ENCODE data around the gene GSTO1. TPM values are rescaled to one million over a fixed set of nuclear protein-coding genes. Genes with fewer than 3 reads are reported as not detected.

The GSTO1 gene
- polyA plus RNA-seq, 1 donor = 229 TPM

GRCh38 chr10:104301907-104302690 is 47.4 kb downstream of the GSTO1 start:
- no peaks in the 10 kb centered on the region for H3K36me3 ChIP-seq (ENCODE audit: control insufficient read depth, insufficient read depth, low read length)
- H3K9me3 ChIP-seq (ENCODE audit: control insufficient read depth, low read depth, low read length) = no peaks in the 10 kb centered on the region
- H3K27me3 ChIP-seq (ENCODE audit: control insufficient read depth, insufficient read depth, low read length) = no peaks in the 10 kb centered on the region
- no CpG with 5 or more reads among the region's 3 CpGs for WGBS (ENCODE audit: insufficient coverage, low lambda C conversion rate)
- H3K4me3 ChIP-seq (ENCODE audit: low read length) = no peak overlapping the region
- peaks cover 4% of the 10 kb centered on the region for H3K4me1 ChIP-seq (ENCODE audit: control insufficient read depth, insufficient read depth, low read length)
- no peak for DNase-seq
- H3K27ac ChIP-seq (ENCODE audit: low read length) = no peak overlapping the region

GRCh38 chr10:104303594-104304355 is 49.1 kb downstream of the GSTO1 start:
- no peak for DNase-seq
- H3K27me3 ChIP-seq (ENCODE audit: control insufficient read depth, insufficient read depth, low read length) = no peaks in the 10 kb centered on the region
- no peaks in the 10 kb centered on the region for H3K9me3 ChIP-seq (ENCODE audit: control insufficient read depth, low read depth, low read length)
- H3K27ac ChIP-seq (ENCODE audit: low read length) = no peak overlapping the region
- peaks cover 4% of the 10 kb centered on the region for H3K4me1 ChIP-seq (ENCODE audit: control insufficient read depth, insufficient read depth, low read length)
- no CpG with 5 or more reads among the region's 2 CpGs for WGBS (ENCODE audit: insufficient coverage, low lambda C conversion rate)
- no peak overlapping the region for H3K4me3 ChIP-seq (ENCODE audit: low read length)
- no peaks in the 10 kb centered on the region for H3K36me3 ChIP-seq (ENCODE audit: control insufficient read depth, insufficient read depth, low read length)

GRCh38 chr10:104304356-104304745 is 49.7 kb downstream of the GSTO1 start:
- 60% methylated on average over 1 of the region's 4 CpGs for WGBS (ENCODE audit: insufficient coverage, low lambda C conversion rate)
- no peaks in the 10 kb centered on the region for H3K9me3 ChIP-seq (ENCODE audit: control insufficient read depth, low read depth, low read length)
- no peak overlapping the region for H3K4me3 ChIP-seq (ENCODE audit: low read length)
- H3K27me3 ChIP-seq (ENCODE audit: control insufficient read depth, insufficient read depth, low read length) = no peaks in the 10 kb centered on the region
- H3K27ac ChIP-seq (ENCODE audit: low read length) = no peak overlapping the region
- H3K4me1 ChIP-seq (ENCODE audit: control insufficient read depth, insufficient read depth, low read length) = peaks cover 4% of the 10 kb centered on the region
- DNase-seq = no peak
- H3K36me3 ChIP-seq (ENCODE audit: control insufficient read depth, insufficient read depth, low read length) = no peaks in the 10 kb centered on the region

GRCh38 chr10:104304927-104305326 is 50.2 kb downstream of the GSTO1 start:
- H3K27me3 ChIP-seq (ENCODE audit: control insufficient read depth, insufficient read depth, low read length) = no peaks in the 10 kb centered on the region
- peaks cover 4% of the 10 kb centered on the region for H3K4me1 ChIP-seq (ENCODE audit: control insufficient read depth, insufficient read depth, low read length)
- no peaks in the 10 kb centered on the region for H3K9me3 ChIP-seq (ENCODE audit: control insufficient read depth, low read depth, low read length)
- H3K4me3 ChIP-seq (ENCODE audit: low read length) = no peak overlapping the region
- H3K36me3 ChIP-seq (ENCODE audit: control insufficient read depth, insufficient read depth, low read length) = no peaks in the 10 kb centered on the region
- no peak for DNase-seq
- H3K27ac ChIP-seq (ENCODE audit: low read length) = no peak overlapping the region
- 50% methylated on average over 2 of the region's 8 CpGs for WGBS (ENCODE audit: insufficient coverage, low lambda C conversion rate)

GRCh38 chr10:104306897-104307296 is 52.2 kb downstream of the GSTO1 start:
- H3K36me3 ChIP-seq (ENCODE audit: control insufficient read depth, insufficient read depth, low read length) = peaks cover 4% of the 10 kb centered on the region
- H3K27ac ChIP-seq (ENCODE audit: low read length) = no peak overlapping the region
- no peaks in the 10 kb centered on the region for H3K9me3 ChIP-seq (ENCODE audit: control insufficient read depth, low read depth, low read length)
- no peak overlapping the region for H3K4me3 ChIP-seq (ENCODE audit: low read length)
- no peaks in the 10 kb centered on the region for H3K27me3 ChIP-seq (ENCODE audit: control insufficient read depth, insufficient read depth, low read length)
- DNase-seq = no peak
- WGBS (ENCODE audit: insufficient coverage, low lambda C conversion rate) = no CpG with 5 or more reads among the region's 3 CpGs
- H3K4me1 ChIP-seq (ENCODE audit: control insufficient read depth, insufficient read depth, low read length) = no peaks in the 10 kb centered on the region

- no peak for DNase-seq
- WGBS (ENCODE audit: insufficient coverage, low lambda C conversion rate) = no CpG with 5 or more reads among the region's 10 CpGs
- H3K36me3 ChIP-seq (ENCODE audit: control insufficient read depth, insufficient read depth, low read length) = peaks cover 6% of the 10 kb centered on the region
Measured at GRCh38 chr10:104307576-104308438, 53.1 kb downstream of the GSTO1 start.

GRCh38 chr10:104308439-104308903 is 53.8 kb downstream of the GSTO1 start:
- Histone ChIP-seq H3K9me3 (ENCODE audit: control insufficient read depth, low read depth, low read length) (no peaks in the 10 kb centered on the region), H3K27ac (ENCODE audit: low read length) (no peak overlapping the region), H3K4me1 (ENCODE audit: control insufficient read depth, insufficient read depth, low read length) (no peaks in the 10 kb centered on the region), H3K4me3 (ENCODE audit: low read length) (no peak overlapping the region), H3K27me3 (ENCODE audit: control insufficient read depth, insufficient read depth, low read length) (no peaks in the 10 kb centered on the region), H3K36me3 (ENCODE audit: control insufficient read depth, insufficient read depth, low read length) (peaks cover 13% of the 10 kb centered on the region)
- WGBS (ENCODE audit: insufficient coverage, low lambda C conversion rate) = no CpG with 5 or more reads among the region's 4 CpGs
- no peak for DNase-seq

More at GRCh38 chr10:104307576-104308438, 53.1 kb downstream of the GSTO1 start:
- H3K9me3 ChIP-seq (ENCODE audit: control insufficient read depth, low read depth, low read length) = no peaks in the 10 kb centered on the region
- no peak overlapping the region for H3K4me3 ChIP-seq (ENCODE audit: low read length)
- no peaks in the 10 kb centered on the region for H3K27me3 ChIP-seq (ENCODE audit: control insufficient read depth, insufficient read depth, low read length)
- no peaks in the 10 kb centered on the region for H3K4me1 ChIP-seq (ENCODE audit: control insufficient read depth, insufficient read depth, low read length)
- H3K27ac ChIP-seq (ENCODE audit: low read length) = no peak overlapping the region

GRCh38 chr10:104309980-104310978 is 55.6 kb downstream of the GSTO1 start:
- DNase-seq = no peak
- H3K27me3 ChIP-seq (ENCODE audit: control insufficient read depth, insufficient read depth, low read length) = no peaks in the 10 kb centered on the region
- no peaks in the 10 kb centered on the region for H3K4me1 ChIP-seq (ENCODE audit: control insufficient read depth, insufficient read depth, low read length)
- 100% methylated on average over 1 of the region's 15 CpGs for WGBS (ENCODE audit: insufficient coverage, low lambda C conversion rate)
- no peak overlapping the region for H3K27ac ChIP-seq (ENCODE audit: low read length)
- H3K4me3 ChIP-seq (ENCODE audit: low read length) = no peak overlapping the region
- peaks cover 30% of the 10 kb centered on the region for H3K36me3 ChIP-seq (ENCODE audit: control insufficient read depth, insufficient read depth, low read length)
- no peaks in the 10 kb centered on the region for H3K9me3 ChIP-seq (ENCODE audit: control insufficient read depth, low read depth, low read length)

GRCh38 chr10:104311184-104311720 is 56.6 kb downstream of the GSTO1 start:
- no CpG with 5 or more reads among the region's 5 CpGs for WGBS (ENCODE audit: insufficient coverage, low lambda C conversion rate)
- H3K9me3 ChIP-seq (ENCODE audit: control insufficient read depth, low read depth, low read length) = no peaks in the 10 kb centered on the region
- H3K27me3 ChIP-seq (ENCODE audit: control insufficient read depth, insufficient read depth, low read length) = no peaks in the 10 kb centered on the region
- H3K4me1 ChIP-seq (ENCODE audit: control insufficient read depth, insufficient read depth, low read length) = no peaks in the 10 kb centered on the region
- H3K27ac ChIP-seq (ENCODE audit: low read length) = no peak overlapping the region
- H3K36me3 ChIP-seq (ENCODE audit: control insufficient read depth, insufficient read depth, low read length) = peaks cover 37% of the 10 kb centered on the region
- DNase-seq = no peak
- H3K4me3 ChIP-seq (ENCODE audit: low read length) = no peak overlapping the region
